Posterior cingulate gyrus (tissue), 11 donors: ENCODE results near the gene IGSF3.
"Not testable (repeated sequence)": the region's sequence is repeated elsewhere in the genome, so short reads cannot be mapped to it uniquely, and the experiment has no call there.

ENCODE experiments used
- DNase-seq, 10 donors: peaks; one replicate each; pipeline versions ENCODE4 v3.0.0 to v3.0.0-alpha.2; 2020 to 2021; ENCODE audit warnings: mixed read lengths in 3 of 10
- intact Hi-C: fragments of 100-400 bp; cut with DNase I; formaldehyde crosslinking; loops from one replicate; pipeline ENCODE4 v1.15.1; 2023

The IGSF3 gene

GRCh38 chr1:116607463-116607862 is 60.1 kb downstream of the IGSF3 start:
- DNase-seq, intact Hi-C loops: not testable (repeated sequence)

- intact Hi-C loops = not testable (repeated sequence)
These were observed 61.5 kb downstream of the IGSF3 start for GRCh38 chr1:116606067-116606466.

GRCh38 chr1:116605315-116605714 is 62.2 kb downstream of the IGSF3 start:
- DNase-seq = no peak
- intact Hi-C loops = no loop called here

More at GRCh38 chr1:116606067-116606466, 61.5 kb downstream of the IGSF3 start:
- not testable (repeated sequence) for DNase-seq

- DNase-seq, intact Hi-C loops: not testable (repeated sequence)
These were observed 63.1 kb downstream of the IGSF3 start for GRCh38 chr1:116604408-116604807.

GRCh38 chr1:116603646-116604045 is 63.9 kb downstream of the IGSF3 start:
- intact Hi-C loops = not testable (repeated sequence)

GRCh38 chr1:116599369-116599768 is 68.2 kb downstream of the IGSF3 start:
- DNase-seq, intact Hi-C loops: not testable (repeated sequence)

More at GRCh38 chr1:116603646-116604045, 63.9 kb downstream of the IGSF3 start:
- not testable (repeated sequence) for DNase-seq

- intact Hi-C loops, DNase-seq: not testable (repeated sequence)
These were observed 69.0 kb downstream of the IGSF3 start for GRCh38 chr1:116598420-116599036.

- intact Hi-C loops, DNase-seq: not testable (repeated sequence)
These were observed 70.1 kb downstream of the IGSF3 start for GRCh38 chr1:116597388-116597787.

- DNase-seq, intact Hi-C loops: not testable (repeated sequence)
These were observed 70.7 kb downstream of the IGSF3 start for GRCh38 chr1:116596742-116597307.

- intact Hi-C loops = not testable (repeated sequence)
- DNase-seq = peak in 3 of 10 donors; percentile 23 to 60 (median 36)
These were observed 71.4 kb downstream of the IGSF3 start for GRCh38 chr1:116595946-116596741.

- DNase-seq, intact Hi-C loops: not testable (repeated sequence)
These were observed 72.3 kb downstream of the IGSF3 start for GRCh38 chr1:116595065-116595840.

- intact Hi-C loops, DNase-seq: not testable (repeated sequence)
These were observed 73.6 kb downstream of the IGSF3 start for GRCh38 chr1:116593977-116594376.

GRCh38 chr1:116593401-116593800 is 74.1 kb downstream of the IGSF3 start:
- DNase-seq, intact Hi-C loops: not testable (repeated sequence)

GRCh38 chr1:116591951-116592605 is 75.5 kb downstream of the IGSF3 start:
- intact Hi-C loops, DNase-seq: not testable (repeated sequence)

- DNase-seq, intact Hi-C loops: not testable (repeated sequence)
These were observed 76.3 kb downstream of the IGSF3 start for GRCh38 chr1:116591006-116591950.

GRCh38 chr1:116590359-116591005 is 77.1 kb downstream of the IGSF3 start:
- intact Hi-C loops = not testable (repeated sequence)

GRCh38 chr1:116589101-116589735 is 78.3 kb downstream of the IGSF3 start:
- intact Hi-C loops, DNase-seq: not testable (repeated sequence)

More at GRCh38 chr1:116590359-116591005, 77.1 kb downstream of the IGSF3 start:
- not testable (repeated sequence) for DNase-seq
